Measurements from ENCODE around the gene DPEP1. TPM values are rescaled to one million over a fixed set of nuclear protein-coding genes. Genes with fewer than 3 reads are reported as not detected.

The DPEP1 gene
- total RNA-seq, 1 experiment from 2014 or later = 1.1 TPM

GRCh38 chr16:89615596-89616090, 2.2 kb downstream of the DPEP1 start:
- H3K9ac ChIP-seq (ENCODE audit: low read length) = no peak overlapping the region
- H3K4me3 ChIP-seq (replicated peaks in 1 of 2; ENCODE audit: low read depth in 1 of 2, low read length in 2 of 2) = no peak overlapping the region
- H4K20me1 ChIP-seq (ENCODE audit: insufficient read depth) = no peaks in the 10 kb centered on the region
- peak; percentile 85 for ATAC-seq
- CTCF ChIA-PET = interaction anchor here (0.6 to 2.6 kb wide), 7 partner anchors 8 to 126 kb away, joined by 3 to 17 read pairs (median 4); partner anchors contain the start of gene ANKRD11
- POLR2A ChIA-PET = interaction anchor here (0.8 kb wide), 1 partner anchor 13 kb away, joined by 3 read pairs; no protein-coding TSS in a partner anchor
- no peak overlapping the region for H3K27ac ChIP-seq (ENCODE audit: low read depth, low read length)
- H3K36me3 ChIP-seq (ENCODE audit: control insufficient read depth in 1 of 2, insufficient read depth in 2 of 2, low read length in 2 of 2) = no peaks in the 10 kb centered on the region
- no peaks in the 10 kb centered on the region for H3K27me3 ChIP-seq (ENCODE audit: insufficient read depth, low read length)
- DNase-seq (ENCODE audit: low read depth, low spot score) = no peak
- no TSS peak for BruUV-seq (replicated peaks)
- H3K9me3 ChIP-seq (ENCODE audit: control insufficient read depth in 1 of 2, insufficient read depth in 1 of 2, low read depth in 1 of 2, low read length in 2 of 2) = no peaks in the 10 kb centered on the region
- RAD21 ChIA-PET (ENCODE audit: low non-redundant PET in 1 of 2, low total read pairs in 2 of 2, uncharacterized antibody in 2 of 2, unreplicated experiment in 2 of 2) = interaction anchor here (0.7 to 0.9 kb wide), 2 partner anchors 26 to 48 kb away, joined by 4 read pairs; no protein-coding TSS in a partner anchor
- H3K4me2 ChIP-seq (ENCODE audit: low read length) = peak overlapping the region; percentile 16
- no peaks in the 10 kb centered on the region for H3K79me2 ChIP-seq (ENCODE audit: insufficient read depth, low read length)
- TF ChIP-seq EGR1 (IDR thresholded peaks at IDR 0.05; ENCODE audit: low read depth) = no peak
- peak; percentile 77 to 94 (median 93) for TF ChIP-seq CTCF (IDR thresholded peaks at IDR 0.05 in 2 of 3, conservative IDR thresholded peaks at IDR 0.05 in 1 of 3; ENCODE audit: borderline replicate concordance in 1 of 3, insufficient read depth in 1 of 3, low read depth in 2 of 3, low read length in 2 of 3)
- no peak overlapping the region for H2AFZ ChIP-seq (ENCODE audit: low read depth, low read length, poor library complexity, severe bottlenecking)
- intact Hi-C loops (cut with micrococcal nuclease) = loop anchor here (1.0 kb wide), 1 partner anchor 26 kb away; no protein-coding TSS in a partner anchor
- H3K9me2 ChIP-seq (ENCODE audit: insufficient read depth) = no peaks in the 10 kb centered on the region
- H3K4me1 ChIP-seq (ENCODE audit: control insufficient read depth in 1 of 2, insufficient read depth in 2 of 2, low read length in 2 of 2) = peaks cover 7 to 15% of the 10 kb centered on the region in 2 experiments; a peak in 3 of 4 replicates

GRCh38 chr16:89616623-89617022, 3.2 kb downstream of the DPEP1 start:
- ATAC-seq = peak; percentile 9; the same call in 1 of the 2 replicates
- no peak for DNase-seq (ENCODE audit: low read depth, low spot score)
- Histone ChIP-seq H4K20me1 (ENCODE audit: insufficient read depth) (no peaks in the 10 kb centered on the region), H3K9me2 (ENCODE audit: insufficient read depth) (no peaks in the 10 kb centered on the region), H3K36me3 (ENCODE audit: control insufficient read depth in 1 of 2, insufficient read depth in 2 of 2, low read length in 2 of 2) (no peaks in the 10 kb centered on the region), H3K4me3 (replicated peaks in 1 of 2; ENCODE audit: low read depth in 1 of 2, low read length in 2 of 2) (no peak overlapping the region), H3K27me3 (ENCODE audit: insufficient read depth, low read length) (no peaks in the 10 kb centered on the region), H3K9ac (ENCODE audit: low read length) (no peak overlapping the region), H2AFZ (ENCODE audit: low read depth, low read length, poor library complexity, severe bottlenecking) (no peak overlapping the region), H3K79me2 (ENCODE audit: insufficient read depth, low read length) (no peaks in the 10 kb centered on the region), H3K4me1 (ENCODE audit: control insufficient read depth in 1 of 2, insufficient read depth in 2 of 2, low read length in 2 of 2) (peaks cover 7 to 15% of the 10 kb centered on the region in 2 experiments; a peak in 3 of 4 replicates), H3K9me3 (ENCODE audit: control insufficient read depth in 1 of 2, insufficient read depth in 1 of 2, low read depth in 1 of 2, low read length in 2 of 2) (no peaks in the 10 kb centered on the region), H3K27ac (ENCODE audit: low read depth, low read length) (peak overlapping the region; percentile 41), H3K4me2 (ENCODE audit: low read length) (peak overlapping the region; percentile 17; the same call in 1 of the 2 replicates)
- intact Hi-C loops (cut with micrococcal nuclease) = no loop called here
- TF ChIP-seq JUND (IDR thresholded peaks at IDR 0.05) = no peak
- TF ChIP-seq ZFX (IDR thresholded peaks at IDR 0.05) = no peak
- no peak for TF ChIP-seq EGR1 (IDR thresholded peaks at IDR 0.05; ENCODE audit: low read depth)
- TF ChIP-seq ATF3 (IDR thresholded peaks at IDR 0.05) = no peak
- POLR2A ChIA-PET = no interaction called here
- CTCF ChIA-PET = no interaction called here
- no TSS peak for BruUV-seq (replicated peaks)
- RAD21 ChIA-PET (ENCODE audit: low non-redundant PET in 1 of 2, low total read pairs in 2 of 2, uncharacterized antibody in 2 of 2, unreplicated experiment in 2 of 2) = no interaction called here
